RCC 7860 (cell line): ENCODE measurements around the gene APOBEC2.
"Not testable (repeated sequence)": the region's sequence is repeated elsewhere in the genome, so short reads cannot be mapped to it uniquely, and the experiment has no call there.

ENCODE experiments used
- DNase-seq: peaks from one replicate; pipeline ENCODE4 v3.0.0-alpha.2; 2015; ENCODE audit warnings: low spot score
- FAIRE-seq: peaks from 2 replicates; lab custom pipeline; 2012; peaks lifted over from hg19 to GRCh38; lab: Jason Lieb, UNC

Gene APOBEC2

GRCh38 chr6:41053041-41053440 lies at the start of gene APOBEC2:
Gene APOBEC2, plus strand, starts transcription at chr6:41053202. Its CDS starts 146 bp downstream, at chr6:41053348.
- FAIRE-seq (no peak), DNase-seq (no peak)

DNA sequence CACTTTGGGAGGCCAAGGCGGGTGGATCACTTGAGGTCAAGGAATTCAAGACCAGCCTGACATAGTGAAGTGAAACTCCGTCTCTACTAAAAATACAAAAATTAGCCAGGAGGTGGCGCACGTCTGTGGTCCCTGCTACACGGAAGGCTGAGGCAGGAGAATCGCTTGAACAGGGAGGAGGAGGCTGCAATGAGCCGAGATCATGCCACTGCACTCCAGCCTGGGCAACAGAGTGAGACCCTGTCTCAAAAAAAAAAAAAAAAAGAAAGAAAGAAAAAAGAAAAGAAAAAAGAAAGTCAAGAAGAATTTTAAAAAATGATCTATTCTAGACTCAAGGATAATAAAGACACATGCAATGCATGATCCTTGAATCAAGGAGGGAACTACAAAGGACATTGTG lies 46.8 kb upstream of the APOBEC2 start:
- FAIRE-seq = not testable (repeated sequence)
- peak; percentile 46 for DNase-seq

DNA sequence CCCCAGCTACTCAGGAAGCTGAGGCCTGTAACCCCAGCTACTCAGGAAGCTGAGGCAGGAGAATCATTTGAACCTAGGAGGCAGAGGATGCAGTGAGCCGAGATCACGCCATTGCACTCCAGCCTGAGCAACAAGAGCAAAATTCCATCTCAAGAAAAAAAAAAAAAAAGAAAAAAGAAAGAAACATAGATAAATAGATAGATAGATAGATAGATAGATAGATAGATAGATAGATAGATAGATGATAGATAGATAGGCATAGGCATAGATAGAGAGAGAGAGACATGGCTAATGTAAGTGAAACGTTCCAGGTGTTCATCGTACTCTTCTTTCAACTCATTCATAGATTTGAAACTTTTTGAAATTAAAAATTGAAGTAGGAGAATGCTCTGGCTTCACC lies 46.0 kb upstream of the APOBEC2 start:
- FAIRE-seq, DNase-seq: not testable (repeated sequence)

GRCh38 chr6:41008011-41008410 lies 45.0 kb upstream of the APOBEC2 start:
- FAIRE-seq (no peak), DNase-seq (no peak)

GRCh38 chr6:41009669-41010068 lies 43.3 kb upstream of the APOBEC2 start:
- no peak for FAIRE-seq
- no peak for DNase-seq

- DNase-seq (no peak), FAIRE-seq (no peak)
Measured at GRCh38 chr6:41011673-41012072, 41.3 kb upstream of the APOBEC2 start.

- FAIRE-seq = peak; percentile 96
- peak; percentile 70 for DNase-seq
Measured at GRCh38 chr6:41013466-41014153, 39.4 kb upstream of the APOBEC2 start.

DNA sequence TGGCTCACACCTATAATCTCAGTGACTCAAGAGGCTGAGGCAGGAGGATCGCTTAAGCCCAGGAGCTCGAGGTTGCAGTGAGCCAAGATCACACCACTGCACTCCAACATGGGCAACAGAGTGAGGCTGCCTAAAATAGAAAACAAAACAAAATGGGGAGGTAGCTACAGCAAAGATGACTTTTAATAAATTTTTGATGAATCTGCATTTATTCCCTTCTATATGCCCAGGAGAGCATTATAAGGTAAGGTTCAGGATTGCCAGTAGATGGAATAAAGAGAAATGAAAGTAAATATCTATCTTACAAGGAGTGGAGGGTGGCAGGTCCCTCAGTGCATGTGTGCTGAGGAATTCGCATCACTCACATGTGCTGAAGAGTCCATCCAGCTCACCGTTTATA lies 38.2 kb upstream of the APOBEC2 start:
- no peak for FAIRE-seq

GRCh38 chr6:41015860-41016259 lies 37.1 kb upstream of the APOBEC2 start:
- not testable (repeated sequence) for DNase-seq, FAIRE-seq

More for the DNA sequence above, 38.2 kb upstream of the APOBEC2 start:
- DNase-seq = no peak

- DNase-seq (no peak), FAIRE-seq (no peak)
Measured at GRCh38 chr6:41017663-41018062, 35.3 kb upstream of the APOBEC2 start.

- FAIRE-seq = no peak
Measured at GRCh38 chr6:41021832-41022231, 31.2 kb upstream of the APOBEC2 start.

DNA sequence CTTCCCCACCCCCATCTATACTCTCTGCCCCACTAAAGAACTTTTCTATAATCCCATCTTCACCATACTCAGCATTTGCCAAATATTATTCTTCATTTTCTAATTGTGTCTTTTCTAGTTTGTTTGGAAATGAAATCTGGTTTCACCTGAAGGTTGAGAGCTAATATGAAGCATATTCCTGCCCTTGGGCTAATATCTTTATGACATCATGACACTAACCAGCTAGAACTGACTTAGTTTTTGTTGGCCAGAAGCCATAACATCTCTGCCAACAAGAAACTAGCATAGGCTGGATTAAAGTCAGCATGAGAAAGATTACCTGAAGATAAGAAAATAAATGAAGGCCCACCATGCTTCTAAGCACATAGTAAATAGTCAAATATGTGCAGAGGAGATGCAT lies 30.7 kb upstream of the APOBEC2 start:
- no peak for FAIRE-seq
- no peak for DNase-seq

More at GRCh38 chr6:41021832-41022231, 31.2 kb upstream of the APOBEC2 start:
- peak; percentile 67 for DNase-seq

GRCh38 chr6:41023114-41023513 lies 29.9 kb upstream of the APOBEC2 start:
- FAIRE-seq (no peak), DNase-seq (no peak)

DNA sequence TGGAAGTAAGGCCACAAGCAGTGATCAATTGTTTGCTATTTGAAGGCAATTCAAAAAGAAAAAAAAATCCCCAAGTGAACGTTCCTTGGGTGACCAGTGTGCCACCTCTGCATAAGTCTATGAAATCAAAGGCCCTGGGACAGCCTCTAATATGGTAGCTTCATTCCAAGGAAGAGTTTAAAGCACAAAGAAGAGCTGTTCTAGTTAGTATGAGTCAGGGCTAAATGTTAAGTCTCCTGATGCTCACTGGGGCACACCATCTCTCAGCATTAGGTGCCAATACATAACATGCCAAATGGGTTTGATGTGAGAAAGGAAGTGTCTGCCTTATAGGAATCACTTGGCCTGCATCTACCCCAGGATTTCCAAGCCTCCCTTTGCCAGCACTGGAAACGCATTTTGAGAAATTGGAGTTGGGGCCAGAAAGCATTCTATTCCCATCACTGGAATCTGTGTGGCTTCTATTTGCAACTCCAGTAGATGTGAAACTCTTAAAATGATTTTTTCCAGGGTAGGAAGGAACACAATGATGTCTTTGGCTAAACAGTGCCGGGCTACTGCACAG lies 27.0 kb upstream of the APOBEC2 start:
- FAIRE-seq = no peak
- DNase-seq = no peak

GRCh38 chr6:41027241-41027640 lies 25.8 kb upstream of the APOBEC2 start:
- FAIRE-seq = no peak
- no peak for DNase-seq

DNA sequence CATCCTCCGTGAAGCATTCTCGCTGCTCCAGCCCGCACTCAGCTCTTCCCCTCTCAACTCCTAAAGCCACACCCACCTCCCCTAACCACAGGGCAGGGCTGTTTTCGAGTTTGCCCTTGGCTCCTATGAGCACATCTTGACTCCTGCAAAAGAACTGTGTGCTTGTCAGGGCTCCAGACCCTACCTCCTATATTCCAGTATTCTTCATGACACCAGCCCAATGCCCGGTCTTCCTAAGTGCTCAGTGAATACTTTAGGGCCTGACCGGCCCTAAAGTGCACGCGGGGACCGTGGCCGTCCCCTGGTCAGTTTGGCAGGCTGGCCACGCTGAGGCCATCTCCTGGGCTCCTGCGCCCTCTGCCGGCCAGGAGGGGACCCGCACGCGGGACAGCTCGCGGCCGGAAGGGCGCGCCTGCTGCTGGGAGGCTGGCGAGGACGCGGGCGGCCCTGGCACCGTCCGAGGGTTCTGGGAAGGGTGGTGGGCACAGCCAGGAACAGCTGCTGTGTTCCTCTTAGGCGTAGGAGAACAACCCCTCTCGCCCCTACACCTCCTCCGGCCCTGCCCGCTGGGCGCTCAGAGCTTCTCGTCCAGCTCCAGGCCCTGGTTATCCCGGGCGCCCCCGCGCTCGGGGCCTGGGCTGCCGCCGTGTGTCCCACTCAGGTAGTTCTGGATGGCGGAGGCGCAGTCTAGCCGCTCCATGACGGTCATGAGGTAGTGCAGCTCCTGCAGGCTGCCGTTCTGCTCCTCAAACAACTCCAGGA lies 25.0 kb upstream of the APOBEC2 start:
- no peak for FAIRE-seq
- peak; percentile 53 for DNase-seq

- FAIRE-seq (no peak), DNase-seq (no peak)
Measured at GRCh38 chr6:41028561-41029412, 24.2 kb upstream of the APOBEC2 start.

DNA sequence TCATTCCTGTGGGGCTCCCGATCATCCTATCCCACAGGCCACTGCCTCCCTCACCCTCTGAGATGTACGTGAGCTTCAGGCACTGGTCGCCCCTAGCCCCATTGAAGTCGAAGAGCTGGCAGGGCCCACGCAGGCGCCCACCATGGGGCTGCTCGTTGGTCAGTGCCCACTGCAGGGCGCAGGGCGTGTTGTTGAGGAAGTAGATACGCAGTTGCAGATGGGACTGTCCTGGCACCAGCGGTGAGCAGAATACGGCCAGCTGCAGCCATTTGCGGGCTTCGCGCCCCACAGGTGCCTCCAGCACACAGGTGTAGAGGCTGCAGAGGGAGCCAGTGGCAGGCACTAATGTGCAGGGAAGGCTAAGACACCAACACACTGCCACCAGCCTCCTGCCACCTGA lies 20.2 kb upstream of the APOBEC2 start:
- FAIRE-seq (no peak), DNase-seq (no peak)

DNA sequence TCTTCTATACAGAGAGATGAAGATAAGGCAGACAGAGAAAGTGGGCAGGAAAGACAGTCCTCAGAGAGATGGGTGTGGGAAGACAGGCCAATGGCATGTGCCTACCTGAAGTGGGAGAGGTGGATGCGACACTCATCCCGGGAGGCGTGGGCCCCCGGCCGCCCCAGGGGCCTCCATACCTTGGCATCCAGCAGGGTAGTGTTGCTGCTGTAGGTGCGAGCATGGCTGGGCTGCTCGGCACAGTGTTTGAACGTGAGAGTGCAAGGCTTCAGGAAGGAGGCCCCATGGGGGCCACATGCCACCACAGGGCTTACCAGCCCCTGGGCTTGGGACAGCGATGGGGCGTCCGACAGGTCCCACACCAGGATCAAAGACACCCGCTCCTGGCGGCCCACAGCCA lies 19.2 kb upstream of the APOBEC2 start:
- FAIRE-seq (no peak), DNase-seq (no peak)

GRCh38 chr6:41036186-41036585 lies 16.8 kb upstream of the APOBEC2 start:
- no peak for FAIRE-seq
- DNase-seq = no peak

DNA sequence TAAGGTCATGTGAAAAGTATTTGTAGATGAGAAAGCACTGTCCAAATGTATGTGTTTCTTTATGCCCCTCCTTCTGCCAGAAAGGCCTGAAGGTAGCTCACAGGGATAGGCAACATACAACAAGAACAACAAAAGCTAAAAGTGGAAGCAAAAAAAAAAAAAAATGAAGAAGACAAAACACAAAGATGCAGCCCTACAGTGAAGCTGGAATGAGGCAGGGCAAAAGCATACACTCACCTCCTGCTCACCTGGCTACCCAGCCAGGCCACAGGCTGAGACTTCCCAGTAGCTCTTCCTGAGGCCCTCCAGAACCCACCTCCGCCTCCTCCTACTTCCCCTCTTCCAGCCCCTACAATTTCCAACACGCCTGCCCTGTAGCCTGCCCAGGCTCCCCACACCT lies 16.4 kb upstream of the APOBEC2 start:
- FAIRE-seq (no peak), DNase-seq (no peak)
